ENCODE results near the gene NF1. TPM values are rescaled to one million over a fixed set of nuclear protein-coding genes. Genes with fewer than 3 reads are reported as not detected.

Gene NF1
- total RNA-seq, 1 donor from 2014 or later: 58.7 TPM

- no peaks in the 10 kb centered on the region for H3K4me1 ChIP-seq
- TF ChIP-seq POLR2AphosphoS5 (IDR thresholded peaks at IDR 0.05; ENCODE audit: insufficient read depth in 1 of 2, low read depth in 1 of 2) (no peak), POLR2A (IDR thresholded peaks at IDR 0.05) (no peak), CTCF (IDR thresholded peaks at IDR 0.05) (no peak)
- no peak overlapping the region for H3K27ac ChIP-seq
- H3K4me3 ChIP-seq: no peak overlapping the region
- no peak for DNase-seq (ENCODE audit: extremely low spot score in 2 of 2)
- no peaks in the 10 kb centered on the region for H3K9me3 ChIP-seq
- H3K27me3 ChIP-seq: no peaks in the 10 kb centered on the region
- intact Hi-C loops (cut with DNase I): no loop called here
- H3K36me3 ChIP-seq: no peaks in the 10 kb centered on the region
These were observed 324.1 kb downstream of the NF1 start for GRCh38 chr17:31418773-31419350.

GRCh38 chr17:31422443-31422842 is 327.7 kb downstream of the NF1 start:
- intact Hi-C loops (cut with DNase I): no loop called here
- no peak overlapping the region for H3K4me3 ChIP-seq
- H3K36me3 ChIP-seq: no peaks in the 10 kb centered on the region
- H3K4me1 ChIP-seq: no peaks in the 10 kb centered on the region
- TF ChIP-seq CTCF (IDR thresholded peaks at IDR 0.05) (no peak), POLR2AphosphoS5 (IDR thresholded peaks at IDR 0.05; ENCODE audit: insufficient read depth in 1 of 2, low read depth in 1 of 2) (no peak), POLR2A (IDR thresholded peaks at IDR 0.05) (no peak)
- no peak overlapping the region for H3K27ac ChIP-seq
- DNase-seq (ENCODE audit: extremely low spot score in 2 of 2): no peak
- H3K9me3 ChIP-seq: no peaks in the 10 kb centered on the region
- H3K27me3 ChIP-seq: no peaks in the 10 kb centered on the region

GRCh38 chr17:31424944-31425281 is 330.1 kb downstream of the NF1 start:
- Histone ChIP-seq H3K27me3 (no peaks in the 10 kb centered on the region), H3K4me1 (no peaks in the 10 kb centered on the region), H3K4me3 (no peak overlapping the region), H3K36me3 (no peaks in the 10 kb centered on the region), H3K9me3 (no peaks in the 10 kb centered on the region), H3K27ac (no peak overlapping the region)
- intact Hi-C loops (cut with DNase I): no loop called here
- TF ChIP-seq CTCF (IDR thresholded peaks at IDR 0.05) (no peak), POLR2A (IDR thresholded peaks at IDR 0.05) (no peak), POLR2AphosphoS5 (IDR thresholded peaks at IDR 0.05; ENCODE audit: insufficient read depth in 1 of 2, low read depth in 1 of 2) (no peak)
- no peak for DNase-seq (ENCODE audit: extremely low spot score in 2 of 2)

- intact Hi-C loops (cut with DNase I): no loop called here
- H3K4me1 ChIP-seq: no peaks in the 10 kb centered on the region
- TF ChIP-seq POLR2AphosphoS5 (IDR thresholded peaks at IDR 0.05; ENCODE audit: insufficient read depth in 1 of 2, low read depth in 1 of 2) (no peak), POLR2A (IDR thresholded peaks at IDR 0.05) (no peak), CTCF (IDR thresholded peaks at IDR 0.05) (no peak)
- H3K27me3 ChIP-seq: no peaks in the 10 kb centered on the region
- H3K9me3 ChIP-seq: no peaks in the 10 kb centered on the region
- H3K36me3 ChIP-seq: no peaks in the 10 kb centered on the region
- DNase-seq (ENCODE audit: extremely low spot score in 2 of 2): no peak
- H3K27ac ChIP-seq: no peak overlapping the region
- no peak overlapping the region for H3K4me3 ChIP-seq
These were observed 330.7 kb downstream of the NF1 start for GRCh38 chr17:31425282-31426040.

Small RNA genes lying within 50 kb of the gene (microRNA-seq; reads per million reads assigned to microRNA genes)
- not detected for gene MIR4733 (ENCODE audit: borderline number of aligned reads, borderline replicate concordance)

Small RNA genes lying within 50 kb of the gene (small RNA-seq; reads per million reads assigned to genes)
- not detected for gene MIR4733

Other genes with a start within 250 kb of the NF1 start
- gene TEFM, start 188.7 kb upstream of the NF1 start, total RNA-seq: 5.6 TPM
- 14.0 TPM for gene ADAP2, start 173.0 kb upstream of the NF1 start, total RNA-seq
- 21.1 TPM for gene RNF135, start 123.9 kb upstream of the NF1 start, total RNA-seq
- gene OMG, start 202.3 kb downstream of the NF1 start, total RNA-seq: not detected
- gene EVI2B, start 219.1 kb downstream of the NF1 start, total RNA-seq: 11.0 TPM
- gene EVI2A, start 226.6 kb downstream of the NF1 start, total RNA-seq: 0.98 TPM